H1 (cell line): ENCODE measurements around the gene RALA.

ENCODE experiments used
- CREB1 ChIP-seq: IDR thresholded peaks from 2 replicates; pipeline ENCODE4 v1.6.1; 2012; ENCODE audit warnings: inconsistent platforms
- CTCF ChIP-seq, 3 experiments: IDR thresholded peaks; 1 replicate in 2 of 3; 2 replicates in 1 of 3; pipeline versions ENCODE4 v1.5.1 to v1.6.1; 2011; ENCODE audit warnings: low read length in 3 of 3, mild to moderate bottlenecking in 3 of 3, inconsistent platforms in 2 of 3, low read depth in 1 of 3, moderate library complexity in 1 of 3; ENCODE audit not compliant: insufficient read depth in 1 of 3; ENCODE audit errors: control extremely low read depth in 1 of 3
- EZH2 ChIP-seq: fragments of 200-600 bp; sonication (generic); IDR thresholded peaks from 2 replicates; pipeline ENCODE4 v1.7.1; 2012; ENCODE audit warnings: low read depth, mild to moderate bottlenecking, moderate library complexity, low read length, inconsistent platforms; ENCODE audit not compliant: severe bottlenecking
- JUN ChIP-seq: IDR thresholded peaks from 2 replicates; pipeline ENCODE4 v1.6.1; 2011; ENCODE audit warnings: low read depth, mild to moderate bottlenecking, improper control_type of control experiment, low read length
- POLR2AphosphoS5 ChIP-seq: IDR thresholded peaks from 2 replicates; pipeline ENCODE4 v1.6.1; 2011; ENCODE audit warnings: low read depth, low read length

DNA sequence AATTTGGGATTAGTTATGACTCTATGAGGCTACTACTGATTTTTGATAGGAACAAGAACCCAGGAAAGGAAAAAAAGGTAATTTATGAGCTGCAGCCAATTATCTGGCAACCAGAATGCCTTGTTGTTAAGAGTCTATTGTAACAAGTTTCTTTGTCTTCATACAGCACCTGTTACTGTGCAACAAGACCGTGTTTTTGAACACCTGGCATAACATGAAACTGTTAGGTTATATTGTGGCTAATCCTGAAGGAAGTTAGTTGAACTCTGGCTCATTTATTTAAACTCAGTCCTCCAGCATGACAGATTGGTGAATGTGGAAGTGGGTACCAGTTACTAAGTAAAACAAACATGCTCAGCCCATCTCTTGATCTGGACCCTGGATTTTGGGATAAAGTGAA, 33.0 kb downstream of the RALA start:
- no peak for TF ChIP-seq JUN
- no peak for TF ChIP-seq POLR2AphosphoS5
- TF ChIP-seq CTCF (IDR thresholded peaks at IDR 0.05; ENCODE audit: control extremely low read depth in 1 of 3, insufficient read depth in 1 of 3, low read depth in 1 of 3, low read length in 3 of 3) = no peak
- no peak for TF ChIP-seq CREB1
- TF ChIP-seq EZH2 = no peak
